GM11168 (cell line): Measurements from ENCODE around the gene G6PC1.
"Not testable (repeated sequence)": the region's sequence is repeated elsewhere in the genome, so short reads cannot be mapped to it uniquely, and the experiment has no call there.

Experiments used
- in situ Hi-C: fragments of 300-500 bp; cut with MboI; formaldehyde crosslinking; loops from one replicate; pipeline ENCODE4 v1.12.0; 2022; ENCODE audit warnings: low sequenced_read_pairs; ENCODE audit not compliant: unreplicated experiment

The G6PC1 gene

DNA sequence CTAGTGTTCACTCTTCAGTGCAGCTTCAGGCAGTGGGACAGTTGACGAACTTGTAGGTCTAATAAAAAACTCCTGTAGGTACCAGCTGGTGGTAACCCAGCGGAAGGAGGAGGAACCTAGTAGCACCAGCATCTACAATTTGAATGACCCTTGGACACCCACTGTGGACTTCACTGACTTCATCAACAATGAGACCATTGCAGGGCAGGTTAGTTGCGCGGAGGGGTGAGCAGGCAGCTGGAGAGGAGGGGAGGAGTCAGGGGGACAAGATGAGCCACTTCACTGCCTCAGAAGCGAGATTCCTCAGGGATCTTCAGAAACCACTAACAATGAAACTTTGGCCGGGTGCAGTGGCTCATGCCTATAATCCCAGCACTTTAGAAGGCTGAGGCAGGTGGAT, 27.3 kb upstream of the G6PC1 start:
- in situ Hi-C loops, result no loop called here

DNA sequence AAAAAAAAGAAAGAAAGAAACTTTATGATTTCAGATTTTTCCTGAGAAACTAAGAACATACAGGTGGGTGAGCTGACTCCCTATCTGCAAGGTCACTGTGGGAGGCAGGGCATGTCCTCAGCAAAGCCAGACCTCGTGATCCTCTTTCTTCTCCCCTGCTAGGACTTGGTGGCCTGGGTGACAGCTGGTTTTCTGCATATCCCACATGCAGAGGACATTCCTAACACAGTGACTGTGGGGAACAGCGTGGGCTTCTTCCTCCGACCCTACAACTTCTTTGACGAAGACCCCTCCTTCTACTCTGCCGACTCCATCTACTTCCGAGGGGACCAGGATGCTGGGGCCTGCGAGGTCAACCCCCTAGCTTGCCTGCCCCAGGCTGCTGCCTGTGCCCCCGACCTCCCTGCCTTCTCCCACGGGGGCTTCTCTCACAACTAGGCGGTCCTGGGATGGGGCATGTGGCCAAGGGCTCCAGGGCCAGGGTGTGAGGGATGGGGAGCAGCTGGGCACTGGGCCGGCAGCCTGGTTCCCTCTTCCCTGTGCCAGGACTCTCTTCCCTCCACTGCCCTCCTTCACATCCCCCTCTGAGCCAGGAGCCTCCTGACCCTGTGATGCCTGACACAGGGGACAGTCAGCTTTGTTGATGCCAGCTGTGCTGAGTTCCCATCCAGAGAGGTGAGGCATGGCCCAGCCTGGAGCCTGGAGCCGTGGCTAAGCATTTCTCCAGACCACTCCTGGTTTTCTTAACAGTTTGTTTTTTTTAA, 26.5 kb upstream of the G6PC1 start:
- in situ Hi-C loops, result not testable (repeated sequence)

DNA sequence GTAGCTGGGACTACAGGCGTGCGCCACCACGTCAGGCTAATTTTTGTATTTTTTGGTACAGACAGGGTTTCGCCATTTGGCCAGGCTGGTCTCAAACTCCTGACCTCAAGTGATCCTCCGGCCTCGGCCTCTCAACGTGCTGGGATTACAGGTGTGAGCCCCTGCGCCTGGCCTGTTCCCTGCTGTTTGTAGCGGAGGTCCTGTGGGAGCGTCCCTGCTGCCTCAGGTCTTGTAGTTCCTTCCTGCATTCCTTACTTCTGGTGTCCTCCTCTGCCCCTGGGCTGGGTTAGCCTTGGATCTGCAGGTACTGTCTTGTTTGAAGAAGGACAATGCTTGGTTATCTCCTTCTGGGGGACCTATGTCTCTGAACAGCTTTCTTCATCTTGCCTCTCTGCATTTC, 23.6 kb upstream of the G6PC1 start:
- in situ Hi-C loops, result no loop called here

DNA sequence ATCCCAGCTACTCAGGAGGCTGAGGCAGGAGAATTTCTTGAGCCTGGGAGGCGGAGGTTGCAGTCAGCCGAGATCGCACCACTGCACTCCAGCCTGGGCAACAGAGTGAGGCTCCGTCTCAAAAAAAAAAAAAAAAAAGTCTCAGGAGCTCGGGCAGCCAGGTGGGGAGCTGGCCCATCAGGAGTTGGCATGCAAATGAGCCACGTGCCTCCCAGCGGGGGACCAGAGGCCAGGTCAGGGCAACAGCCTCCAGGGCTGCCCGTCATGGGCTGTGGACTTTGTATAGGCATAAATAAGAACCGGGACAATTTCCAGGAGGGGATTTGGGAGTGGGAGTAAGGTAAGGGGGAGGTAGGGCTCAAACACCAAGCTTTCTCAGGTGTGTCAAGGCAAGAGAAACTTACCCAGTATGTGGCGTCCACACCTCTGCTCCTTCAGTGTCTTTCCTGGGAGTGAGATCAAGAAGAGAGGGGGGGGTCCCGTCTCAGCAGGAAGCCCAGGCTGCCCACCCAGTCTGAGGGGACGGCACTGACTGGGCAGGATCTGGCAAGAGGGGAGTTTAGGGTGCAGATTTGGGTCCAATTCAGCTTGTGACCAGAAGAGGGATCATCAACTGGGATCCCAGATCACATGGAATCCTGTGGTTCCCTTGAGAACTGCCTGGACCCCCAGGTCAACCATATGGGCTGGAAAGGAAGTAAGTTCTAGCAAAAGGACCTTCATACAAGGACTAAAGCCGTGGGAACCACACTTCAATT, 22.3 kb upstream of the G6PC1 start:
- in situ Hi-C loops, result no loop called here

DNA sequence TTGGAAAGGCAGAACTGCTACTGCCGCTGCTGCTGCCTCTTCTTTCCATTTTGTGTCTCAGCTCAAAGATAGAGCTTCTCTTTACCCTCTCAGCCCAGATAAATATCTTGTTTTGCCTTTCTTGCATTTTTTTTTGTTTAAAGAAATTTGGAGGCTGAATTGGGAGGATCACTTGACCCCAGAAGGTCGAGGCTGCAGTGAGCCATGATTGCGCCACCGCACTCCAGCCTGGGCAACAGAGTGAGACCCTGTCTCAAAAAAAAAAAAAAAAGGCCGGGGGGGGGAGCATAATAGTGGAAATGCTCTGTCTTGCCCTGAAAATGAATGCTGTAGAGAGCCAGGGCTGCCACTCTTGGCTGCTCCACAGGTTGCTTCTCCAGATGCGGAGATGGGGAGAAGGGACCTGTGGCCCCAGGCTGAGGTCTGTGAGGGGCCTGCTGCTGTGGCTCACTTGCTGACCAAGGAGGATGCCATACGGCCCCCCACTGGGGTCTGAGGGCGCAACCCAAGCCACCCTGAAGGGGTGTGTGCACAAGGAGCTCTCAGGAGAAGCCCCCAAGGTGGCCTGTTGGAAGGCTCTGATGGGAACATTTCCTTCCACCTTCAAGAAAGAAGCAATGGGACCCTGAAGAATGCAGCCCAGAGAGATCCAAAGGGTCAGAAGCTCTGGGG, 21.5 kb upstream of the G6PC1 start:
- in situ Hi-C loops, result no loop called here

DNA sequence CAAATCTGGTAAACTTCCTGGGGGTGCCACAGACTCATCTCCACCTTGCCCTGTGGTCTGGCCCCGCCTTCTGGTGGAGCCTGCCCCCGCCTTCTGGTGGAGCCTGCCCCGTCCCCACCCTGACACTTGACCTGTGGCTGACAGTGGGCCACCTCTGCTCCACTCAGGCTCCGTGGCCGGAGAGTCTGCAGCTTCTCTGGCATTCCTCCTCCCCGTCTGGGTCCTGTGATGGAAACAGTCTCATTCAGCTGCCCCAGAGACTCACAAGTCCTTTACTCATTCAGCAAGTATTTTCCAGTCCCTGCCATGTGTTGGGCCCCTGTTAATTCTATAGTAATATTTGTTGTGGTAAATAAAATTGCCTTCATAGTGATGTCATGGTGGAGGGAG, 21.0 kb upstream of the G6PC1 start:
- in situ Hi-C loops, result no loop called here

DNA sequence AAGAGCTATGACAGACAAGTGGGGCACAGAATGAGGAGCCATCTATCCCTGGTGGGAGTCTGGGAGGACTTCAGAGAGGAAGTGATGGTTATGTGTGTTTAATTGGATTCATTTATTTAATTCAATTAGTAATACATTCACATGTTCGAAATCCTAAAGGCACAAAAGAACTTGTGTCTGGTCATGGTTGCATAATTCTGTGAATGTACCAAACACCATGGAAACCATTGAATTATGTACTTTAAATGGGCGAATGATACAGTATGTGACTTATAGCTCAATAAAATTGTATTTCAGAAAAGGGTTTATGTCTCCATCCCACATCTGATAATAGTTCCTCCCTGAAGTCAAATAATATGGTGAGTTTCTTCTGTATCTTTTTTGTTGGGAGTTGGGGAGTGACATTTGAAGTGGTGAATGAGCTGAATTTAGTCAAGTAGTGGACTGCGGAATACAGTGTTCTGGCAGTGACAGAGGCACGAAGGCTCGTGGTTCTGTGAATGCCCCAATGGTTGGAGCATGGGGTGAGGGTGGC, 19.8 kb upstream of the G6PC1 start:
- in situ Hi-C loops, result no loop called here

DNA sequence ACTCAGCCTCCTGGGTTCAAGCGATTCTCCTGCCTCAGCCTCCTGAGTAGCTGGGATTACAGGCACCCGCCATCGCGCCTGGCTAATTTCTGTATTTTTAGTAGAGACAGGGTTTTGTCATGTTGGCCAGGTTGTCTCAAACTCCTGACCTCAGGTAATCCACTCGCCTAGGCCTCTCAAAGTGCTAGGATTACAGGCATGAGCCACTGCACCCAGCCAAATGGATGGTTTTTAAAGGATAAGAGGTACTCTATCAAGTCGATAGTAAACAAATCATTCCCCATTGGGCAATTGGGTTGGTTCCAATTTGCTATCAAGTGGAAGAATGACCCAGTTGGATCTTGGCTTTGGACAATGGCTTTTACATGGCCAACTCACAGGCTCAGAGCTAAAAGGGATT, 18.9 kb upstream of the G6PC1 start:
- in situ Hi-C loops, result not testable (repeated sequence)

DNA sequence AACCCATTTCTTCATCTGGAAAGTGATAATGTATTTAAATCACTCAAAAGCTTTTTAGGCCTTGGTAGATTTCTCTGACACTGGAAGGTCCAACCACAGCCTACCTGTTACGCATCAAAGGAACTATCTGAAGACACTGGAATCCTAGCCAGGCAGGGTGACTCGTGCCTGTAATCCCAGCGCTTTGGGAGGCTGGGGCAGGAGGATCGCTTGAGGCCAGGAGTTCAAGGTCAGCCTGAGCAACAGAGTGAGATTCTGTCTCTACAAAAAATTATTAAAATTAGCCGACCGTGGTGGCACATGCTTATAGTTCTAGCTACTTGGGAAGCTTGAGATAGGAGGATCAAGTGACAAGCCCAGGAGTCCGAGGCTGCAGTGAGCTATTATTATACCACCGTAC, 18.4 kb upstream of the G6PC1 start:
- in situ Hi-C loops, result no loop called here

DNA sequence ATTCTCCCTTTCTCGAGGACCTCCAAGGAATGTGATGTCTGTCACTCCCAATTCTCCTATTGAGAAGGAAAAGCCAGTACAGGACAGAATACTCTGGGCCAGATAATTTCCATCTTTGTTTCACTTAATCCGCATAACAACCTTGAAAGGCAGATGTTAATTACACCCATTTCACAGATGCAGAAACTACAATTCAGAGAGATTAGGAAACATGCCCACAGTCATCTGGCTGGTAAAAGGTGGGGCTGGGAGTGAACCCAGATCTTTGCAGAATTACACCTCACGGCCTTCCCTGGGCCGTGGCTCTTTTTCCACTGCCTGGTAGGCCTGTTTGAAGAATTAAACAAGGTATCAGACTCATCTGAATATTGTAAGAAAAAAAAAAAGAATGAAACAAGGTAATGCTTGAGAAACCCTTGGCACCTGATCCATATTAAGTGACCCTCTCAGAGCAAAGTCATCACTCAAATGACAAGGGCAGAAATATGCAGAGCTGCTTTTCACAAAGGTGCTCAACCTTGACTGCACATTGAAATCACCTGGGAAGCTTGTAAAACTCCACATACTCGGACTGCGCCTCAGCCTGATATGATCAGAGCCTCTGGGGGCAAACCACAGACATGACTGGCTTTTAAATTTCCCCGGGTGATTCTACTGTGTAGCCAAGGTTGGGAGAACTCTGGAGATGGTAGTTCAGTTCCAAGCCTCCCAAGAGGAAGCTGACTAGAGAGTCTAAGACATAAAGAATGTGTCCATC, 16.6 kb upstream of the G6PC1 start:
- in situ Hi-C loops, result no loop called here

DNA sequence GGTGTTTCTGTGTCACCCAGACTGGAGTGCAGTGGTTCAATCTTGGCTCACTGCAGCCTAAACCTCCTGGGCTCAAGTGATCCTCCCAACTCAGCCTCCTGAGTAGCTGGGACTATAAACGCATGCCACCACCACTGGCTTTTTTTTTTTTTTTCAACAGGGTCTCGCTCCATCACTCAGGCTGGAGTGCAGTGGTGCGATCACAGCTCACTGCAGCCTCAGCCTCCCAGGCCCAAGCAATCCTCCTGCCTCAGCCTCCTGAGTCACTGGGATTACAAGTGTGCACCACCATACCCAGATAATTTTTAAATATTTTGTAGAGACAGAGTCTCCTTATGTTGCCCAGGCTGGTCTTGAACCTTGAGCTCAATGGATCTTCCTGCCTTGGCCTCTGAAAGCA, 14.8 kb upstream of the G6PC1 start:
- in situ Hi-C loops, result not testable (repeated sequence)

DNA sequence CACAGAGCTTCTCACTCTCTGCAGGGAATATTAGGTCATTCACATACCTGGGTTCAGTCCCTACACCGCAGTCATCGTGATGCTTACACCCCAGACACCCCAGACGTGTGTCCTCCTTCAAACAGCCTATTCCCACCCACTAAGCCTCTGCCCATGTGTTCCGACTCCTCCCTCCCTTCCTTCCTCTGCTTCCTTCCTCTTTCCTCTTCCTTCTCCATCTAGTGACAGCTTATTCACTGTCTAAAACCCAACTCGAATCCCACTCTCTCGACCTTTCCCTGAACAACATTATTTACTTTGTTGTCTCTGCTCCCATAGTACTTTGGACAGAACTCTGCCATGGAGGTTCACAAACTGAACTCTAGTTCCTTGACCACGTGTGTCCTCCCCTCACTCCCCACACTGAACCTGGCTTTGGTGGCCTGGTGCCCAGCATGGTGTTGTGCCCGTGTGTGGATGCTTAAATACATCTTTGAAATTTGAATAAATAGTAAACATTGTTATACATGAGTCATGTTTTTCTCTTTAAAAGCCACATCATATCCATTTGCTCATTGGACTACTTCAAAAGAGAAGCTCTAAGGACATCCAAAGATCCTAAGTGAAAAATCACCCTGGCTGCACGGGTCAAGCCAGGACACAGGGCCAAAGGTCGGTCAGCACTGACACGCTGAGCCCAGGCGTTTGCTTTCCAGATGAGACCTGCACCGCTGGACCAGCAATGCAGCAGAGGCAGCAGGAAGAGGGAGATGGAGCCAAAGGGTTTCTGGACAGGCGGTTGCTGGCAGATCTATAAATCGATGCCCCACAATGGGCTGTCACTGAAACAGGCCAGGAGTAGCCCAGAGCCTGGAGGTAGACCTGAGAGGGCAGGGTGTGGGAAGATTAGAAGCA, 14.1 kb upstream of the G6PC1 start:
- in situ Hi-C loops, result no loop called here

DNA sequence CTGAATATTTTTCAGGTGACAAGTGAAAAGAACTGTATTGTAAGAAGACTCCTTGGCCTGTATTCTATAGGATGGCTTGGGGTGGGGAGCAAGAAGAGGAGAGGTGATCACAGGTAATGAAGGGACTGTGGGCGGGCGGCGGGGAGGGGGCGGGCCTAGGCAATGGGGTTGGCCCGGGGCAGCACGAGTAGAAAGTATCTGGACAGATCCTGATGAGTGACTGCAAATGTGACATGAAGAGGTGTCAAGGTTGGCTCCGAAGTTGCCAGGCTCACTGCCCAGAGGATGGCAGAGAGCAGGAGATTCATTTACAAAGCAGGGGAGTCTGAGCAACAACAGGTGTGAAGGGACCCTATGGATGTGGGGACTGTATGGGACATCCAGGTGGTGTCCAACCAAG, 10.8 kb upstream of the G6PC1 start:
- in situ Hi-C loops, result no loop called here

DNA sequence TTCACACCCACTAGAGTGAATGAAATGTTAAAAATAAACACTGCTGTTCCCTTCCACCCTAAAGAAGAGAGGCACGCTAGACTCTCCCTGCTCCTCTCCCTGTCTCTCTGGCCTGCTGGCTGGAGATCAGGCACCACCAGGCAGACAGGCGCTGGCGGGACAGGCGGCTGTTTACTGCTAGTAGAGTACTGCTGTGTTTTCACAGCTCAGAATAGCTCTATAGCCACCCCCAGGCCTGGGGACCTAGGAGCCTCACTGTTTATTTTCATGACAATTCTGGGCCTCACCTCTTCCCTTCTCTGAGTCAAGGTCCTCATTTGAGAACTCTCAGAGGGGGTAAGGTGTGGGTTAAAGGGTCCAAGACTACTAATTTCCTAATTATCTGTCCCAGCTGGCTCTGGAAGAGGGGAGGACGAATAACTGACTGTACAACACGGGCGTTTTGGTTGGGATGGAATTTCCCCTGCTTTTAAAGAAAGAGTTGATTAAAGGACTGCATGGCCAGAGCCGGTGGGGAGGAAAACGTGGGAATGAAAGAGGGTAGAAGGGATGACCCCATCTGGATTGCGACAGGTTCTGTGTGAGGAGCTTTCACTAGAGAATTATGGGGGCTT, 9.0 kb upstream of the G6PC1 start:
- in situ Hi-C loops, result no loop called here

DNA sequence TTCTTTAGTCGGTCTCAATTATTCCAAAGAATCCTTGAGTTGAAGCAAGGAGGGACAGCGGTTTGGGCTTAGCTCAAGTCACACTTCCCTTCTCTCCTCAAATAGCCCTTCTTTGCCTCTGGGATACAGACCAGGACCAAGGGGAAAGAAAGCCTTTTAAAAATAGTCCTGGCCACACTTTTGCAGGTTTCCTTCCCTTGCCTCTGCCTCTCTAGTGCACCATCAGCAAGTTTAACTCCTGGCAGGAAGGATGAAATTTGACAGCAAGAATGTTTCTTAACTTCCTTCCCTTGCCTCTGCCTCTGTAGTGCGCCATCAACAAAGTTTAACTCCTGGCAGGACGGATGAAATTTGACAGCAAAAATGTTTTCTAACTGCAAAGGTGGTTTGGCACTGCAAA, 7.2 kb upstream of the G6PC1 start:
- in situ Hi-C loops, result no loop called here

DNA sequence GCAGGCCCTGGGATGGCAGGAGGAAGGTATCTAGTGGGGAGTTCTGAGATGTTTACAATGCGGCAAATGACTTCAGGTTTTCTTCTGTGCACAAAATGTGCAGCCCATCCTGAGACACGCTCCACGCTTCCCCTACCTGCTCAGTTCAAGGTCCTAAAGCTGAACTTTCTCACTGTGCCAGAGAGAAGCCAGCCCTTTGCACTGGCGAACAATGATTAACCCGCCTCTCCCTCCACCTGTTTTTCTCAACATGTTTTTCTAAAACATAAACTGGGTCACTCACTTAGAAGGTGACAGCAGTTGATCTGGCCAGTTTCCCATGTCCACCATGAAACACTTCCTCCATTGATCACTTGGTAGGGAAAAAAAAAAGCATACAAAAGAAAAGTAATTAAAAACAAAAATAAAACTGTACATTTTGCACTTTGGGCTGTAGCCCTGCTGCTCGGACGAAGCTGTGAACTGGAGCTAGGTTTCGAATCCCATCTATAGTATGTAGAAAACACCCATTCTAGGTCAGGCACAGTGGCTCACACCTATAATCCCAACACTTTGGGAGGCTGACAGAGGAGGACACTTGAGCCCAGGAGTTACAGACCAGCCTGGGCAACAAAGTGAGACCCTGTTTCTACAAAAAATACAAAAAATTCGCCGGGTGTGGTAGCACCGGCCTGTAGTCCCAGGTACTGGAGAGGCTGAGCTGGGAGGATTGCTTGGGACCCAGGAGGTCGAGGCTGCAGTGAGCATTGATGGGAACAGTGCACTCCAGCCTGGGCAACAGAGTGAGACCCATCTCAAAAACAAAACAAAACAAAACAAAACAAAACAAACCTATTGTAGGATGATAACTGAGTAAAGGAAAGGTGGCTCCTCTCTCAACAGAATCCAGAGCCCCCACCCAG, 6.1 kb upstream of the G6PC1 start:
- in situ Hi-C loops, result no loop called here

DNA sequence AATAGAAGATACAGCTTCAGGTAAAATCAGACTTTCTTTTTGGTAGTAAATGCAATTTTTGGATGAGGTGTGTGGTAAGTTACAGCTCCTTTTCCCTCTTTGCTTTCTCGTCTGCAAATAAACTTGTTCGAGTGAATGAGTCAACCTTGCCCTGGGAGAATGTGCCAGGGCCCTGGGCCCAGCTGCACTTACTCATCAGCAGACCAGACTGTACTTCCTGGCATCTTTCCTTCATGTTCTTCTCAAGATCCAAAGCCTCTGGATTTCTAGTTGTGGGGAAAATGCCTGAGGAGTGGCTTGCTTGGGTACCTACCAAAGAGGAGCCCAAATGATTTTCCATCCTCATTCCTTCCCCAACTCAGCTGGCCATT, 5.4 kb upstream of the G6PC1 start:
- in situ Hi-C loops, result no loop called here

DNA sequence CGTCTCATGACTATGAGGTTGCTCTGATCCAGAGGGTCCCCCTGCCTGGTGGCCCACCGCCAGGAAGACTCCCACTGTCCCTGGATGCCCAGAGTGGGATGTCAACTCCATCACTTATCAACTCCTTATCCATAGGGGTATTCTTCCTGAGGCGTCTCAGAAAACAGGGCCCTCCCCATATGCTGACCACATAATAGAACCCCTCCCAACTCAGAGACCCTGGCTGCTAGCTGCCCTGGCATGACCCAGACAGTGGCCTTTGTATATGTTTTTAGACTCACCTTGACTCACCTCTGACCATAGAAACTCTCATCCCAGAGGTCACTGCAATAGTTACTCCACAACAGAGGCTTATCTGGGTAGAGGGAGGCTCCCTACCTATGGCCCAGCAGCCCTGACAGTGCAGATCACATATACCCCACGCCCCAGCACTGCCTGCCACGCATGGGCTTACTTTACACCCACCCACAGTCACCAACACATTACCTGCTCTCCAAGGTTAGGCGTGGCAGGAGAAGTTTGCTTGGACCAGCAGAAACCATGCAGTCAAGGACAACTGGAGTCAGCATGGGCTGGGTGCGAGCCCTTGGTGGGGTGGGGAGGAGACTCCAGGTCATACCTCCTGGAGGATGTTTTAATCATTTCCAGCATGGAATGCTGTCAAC, 2.3 kb upstream of the G6PC1 start:
- in situ Hi-C loops, result no loop called here
